NCI-H460 (cell line): ENCODE data around the gene ACAP2. TPM values are rescaled to one million over a fixed set of nuclear protein-coding genes. Genes with fewer than 3 reads are reported as not detected.
"Not testable (repeated sequence)": the region's sequence is repeated elsewhere in the genome, so short reads cannot be mapped to it uniquely, and the experiment has no call there.

ENCODE experiments used
- DNase-seq: peaks from one replicate; pipeline ENCODE4 v3.0.0-alpha.2; 2016; ENCODE audit warnings: low read depth; ENCODE audit errors: extremely low read depth
- total RNA-seq: library from RNA; depleted of rRNA; stranded (reverse); fragments of >200 nt; shearing (Covaris generic); gene quantifications from 2 replicates; pipeline ENCODE4 v1.2.3, GENCODE V29; 2014

ACAP2 gene
- total RNA-seq, 1 experiment from 2014 or later = 36.7 TPM

GRCh38 chr3:195249858-195250464 is 192.9 kb downstream of the ACAP2 start:
- no peak for DNase-seq

DNA sequence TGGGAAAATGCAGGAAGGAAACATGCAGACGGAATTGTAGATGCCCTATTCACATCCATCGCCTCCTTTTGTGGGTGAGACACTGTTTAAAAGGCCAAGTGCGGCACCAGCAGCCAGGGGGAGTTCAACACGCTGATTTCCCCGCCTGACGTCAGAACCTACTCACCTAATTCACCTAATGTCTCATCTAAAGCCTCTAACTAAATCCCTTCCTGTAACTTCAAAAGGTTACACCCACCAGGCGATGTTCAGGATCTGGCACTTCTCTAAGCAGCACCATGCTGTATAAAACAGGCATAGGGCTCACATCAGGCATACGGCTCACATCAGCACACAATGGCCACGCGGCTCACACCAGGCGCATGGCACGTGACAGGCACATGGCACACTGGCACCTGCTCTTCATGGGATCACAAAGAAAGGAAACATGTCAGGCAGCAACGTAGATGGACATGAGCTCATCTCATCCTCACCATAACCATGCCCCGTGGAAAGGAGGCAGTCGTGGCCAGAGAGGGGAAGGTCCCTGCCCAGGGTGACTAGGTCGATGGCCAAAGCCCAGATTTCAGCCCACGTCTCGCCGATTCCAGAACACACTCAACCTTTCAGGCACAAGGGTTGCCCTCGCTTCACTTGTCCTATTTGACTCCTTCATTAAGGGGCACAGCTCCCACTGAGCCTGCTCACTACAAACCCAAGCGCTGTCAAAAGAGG is 193.6 kb downstream of the ACAP2 start:
- no peak for DNase-seq

DNA sequence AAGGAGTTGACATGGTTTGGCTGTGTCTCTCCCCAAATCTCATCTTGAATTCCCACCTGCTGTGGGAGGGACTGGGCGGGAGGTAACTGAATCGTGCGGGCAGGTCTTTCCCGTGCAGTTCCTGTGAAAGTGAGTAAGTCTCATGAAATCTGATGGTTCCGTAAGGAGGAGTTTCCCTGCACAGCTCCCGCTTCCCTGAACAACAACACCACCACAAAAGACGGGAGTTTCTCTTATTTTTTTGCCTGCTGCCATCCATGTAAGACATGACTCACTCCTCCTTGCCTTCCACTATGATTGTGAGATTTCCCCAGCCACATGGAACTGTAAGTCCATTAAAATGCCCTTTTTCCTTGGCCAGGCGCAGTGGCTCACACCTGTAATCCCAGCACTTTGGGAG is 194.5 kb downstream of the ACAP2 start:
- DNase-seq = no peak

DNA sequence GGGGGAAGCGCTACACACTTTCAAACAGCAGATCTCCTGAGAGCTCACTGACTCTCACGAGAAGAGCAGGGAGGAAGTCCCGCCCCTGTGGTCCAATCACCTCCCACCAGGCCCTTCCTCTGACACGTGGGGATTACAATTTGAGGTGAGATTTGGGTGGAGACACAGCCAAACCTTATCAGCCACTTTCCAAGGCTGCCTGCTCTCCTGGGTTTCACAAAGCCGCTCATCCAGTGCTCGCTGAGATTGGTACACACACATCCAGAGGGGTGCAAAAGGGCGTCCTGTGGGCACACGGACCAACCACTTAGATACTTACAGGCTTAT is 195.0 kb downstream of the ACAP2 start:
- DNase-seq = no peak

- DNase-seq = no peak
These were observed 195.5 kb downstream of the ACAP2 start for GRCh38 chr3:195247086-195247862.

DNA sequence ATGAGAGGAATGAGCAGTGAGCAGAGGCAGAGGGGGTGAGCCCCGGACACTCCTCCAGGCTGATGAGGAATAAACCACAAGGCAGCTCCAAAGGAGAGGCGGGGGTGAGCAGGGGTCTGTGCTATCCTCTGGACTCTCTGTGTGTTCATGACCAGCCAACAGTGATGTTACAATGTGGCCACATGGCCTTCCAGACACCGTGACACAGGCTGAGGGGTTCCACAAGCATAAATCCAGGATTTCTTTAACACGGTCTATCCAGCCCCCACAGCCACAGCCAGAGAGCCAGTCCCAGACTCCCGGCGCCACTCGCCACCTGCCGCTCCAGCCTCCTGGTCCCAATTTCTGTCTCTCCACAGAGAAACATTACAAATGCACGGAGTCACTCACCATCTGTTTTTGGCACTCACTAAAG is 196.2 kb downstream of the ACAP2 start:
- no peak for DNase-seq

GRCh38 chr3:195245531-195245951 is 197.3 kb downstream of the ACAP2 start:
- DNase-seq = no peak

DNA sequence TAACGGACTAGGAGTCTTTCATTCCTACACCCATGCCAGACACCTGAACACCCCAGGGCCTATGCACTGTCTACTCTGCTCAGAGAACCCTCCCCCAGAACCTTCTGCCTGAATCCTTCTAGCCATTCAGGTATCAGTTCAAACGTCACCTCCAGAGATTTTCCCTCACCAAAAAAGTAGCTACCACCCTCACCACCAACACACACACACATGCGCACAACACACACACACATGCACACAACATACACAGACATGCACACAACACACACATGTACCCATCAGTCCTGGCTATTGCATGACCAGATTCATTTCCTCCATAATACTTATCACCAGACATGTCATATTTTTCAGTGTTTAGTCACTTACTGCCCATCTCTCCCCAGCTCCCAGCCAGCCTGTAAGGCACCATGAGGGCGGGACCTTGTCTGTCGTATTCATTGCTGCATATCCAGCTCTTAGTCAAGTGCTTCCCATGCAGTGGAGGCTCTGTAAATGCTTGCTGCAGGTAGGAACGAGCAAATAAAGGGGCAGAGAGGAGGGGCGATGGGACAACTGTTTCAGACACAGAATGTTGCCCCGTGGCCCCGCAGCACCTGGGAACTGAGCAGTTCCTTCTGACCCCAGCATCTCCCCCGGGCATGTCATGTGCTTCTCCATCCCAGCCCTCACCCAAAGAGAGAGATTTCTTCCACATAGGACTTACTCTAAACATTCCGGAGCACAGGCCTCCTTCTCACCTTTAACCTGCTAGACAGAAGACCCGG is 201.0 kb downstream of the ACAP2 start:
- DNase-seq = no peak

DNA sequence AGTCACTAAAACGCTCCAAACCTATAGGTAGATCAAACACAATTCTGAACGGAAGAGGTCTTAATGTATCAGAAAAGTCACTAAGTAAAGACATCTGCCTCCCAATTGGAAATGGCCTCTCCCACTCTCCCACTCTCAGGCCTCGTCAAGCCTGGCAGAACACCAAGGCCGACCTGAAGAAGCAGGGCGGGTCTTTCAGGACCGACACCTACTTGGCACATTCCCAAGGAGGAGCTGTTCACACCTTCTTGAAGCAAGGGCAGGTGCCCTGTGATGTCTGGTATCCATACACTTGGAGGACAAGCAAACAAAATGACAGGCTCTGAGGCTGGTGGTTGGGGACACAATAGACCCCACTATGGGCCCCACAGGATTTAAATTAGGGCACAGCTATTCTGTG is 201.9 kb downstream of the ACAP2 start:
- DNase-seq = no peak

GRCh38 chr3:195240171-195240701 is 202.6 kb downstream of the ACAP2 start:
- no peak for DNase-seq

GRCh38 chr3:195239121-195239520 is 203.7 kb downstream of the ACAP2 start:
- DNase-seq = no peak

- DNase-seq = no peak
These were observed 204.2 kb downstream of the ACAP2 start for GRCh38 chr3:195238586-195239118.

- DNase-seq = no peak
These were observed 204.7 kb downstream of the ACAP2 start for GRCh38 chr3:195238081-195238571.

GRCh38 chr3:195236801-195237570 is 205.8 kb downstream of the ACAP2 start:
- DNase-seq = no peak

- DNase-seq = no peak
These were observed 206.6 kb downstream of the ACAP2 start for GRCh38 chr3:195236076-195236798.

DNA sequence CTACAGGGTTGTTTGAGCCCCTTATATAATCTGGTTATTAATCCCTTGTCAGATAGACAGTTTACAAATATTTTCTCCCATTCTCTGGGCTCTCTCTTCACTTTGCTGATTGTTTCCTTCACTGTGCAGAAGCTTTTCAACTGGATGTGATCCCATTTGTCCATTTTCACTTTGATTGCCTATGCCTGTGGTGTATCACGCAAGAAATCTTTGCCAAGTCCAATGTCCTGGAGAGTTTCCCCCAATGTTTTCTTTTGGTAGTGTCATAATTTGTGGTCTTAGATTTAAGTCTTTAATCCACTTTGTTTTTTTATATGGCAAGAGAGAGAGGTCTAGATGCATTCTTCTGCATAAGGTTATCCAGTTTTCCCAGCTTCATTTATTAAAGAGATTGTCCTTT is 212.6 kb downstream of the ACAP2 start:
- no peak for DNase-seq

DNA sequence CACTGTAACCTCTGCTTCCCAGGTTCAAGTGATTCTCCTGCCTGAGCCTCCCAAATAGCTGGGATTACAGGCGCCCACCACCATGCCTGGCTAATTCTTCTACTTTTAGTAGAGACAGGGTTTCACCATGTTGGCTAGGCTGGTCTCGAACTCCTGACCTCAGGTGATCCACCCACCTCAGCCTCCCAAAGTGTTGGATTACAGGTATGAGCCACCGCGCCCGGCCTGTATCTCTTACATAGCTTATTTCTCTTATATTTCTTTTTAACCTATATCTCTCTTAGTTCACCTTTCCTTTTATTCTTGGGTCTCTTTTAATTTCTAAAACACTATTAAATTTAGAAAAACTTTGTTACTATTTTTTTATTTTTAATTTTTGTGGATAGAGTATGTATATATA is 213.9 kb downstream of the ACAP2 start:
- DNase-seq = not testable (repeated sequence)

DNA sequence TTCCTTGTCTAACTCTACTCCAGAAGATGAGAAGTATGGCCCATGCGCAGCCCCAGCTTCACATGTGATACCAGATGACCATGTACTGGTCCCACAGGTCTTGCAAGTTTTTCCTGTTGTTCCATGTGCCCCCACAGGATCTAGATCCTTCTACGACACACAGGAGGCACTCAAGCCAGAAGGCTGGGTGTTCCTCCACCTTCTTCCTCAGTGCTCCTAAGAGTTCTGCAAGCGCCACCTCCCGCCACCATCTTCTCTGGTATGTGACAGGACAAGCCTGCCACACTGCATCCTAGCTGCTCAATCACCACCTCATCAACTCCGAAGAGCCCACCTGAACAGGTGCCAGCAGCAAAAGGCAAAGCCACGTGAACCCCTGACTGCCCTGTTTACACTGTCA is 214.9 kb downstream of the ACAP2 start:
- DNase-seq = no peak

- no peak for DNase-seq
These were observed 215.8 kb downstream of the ACAP2 start for GRCh38 chr3:195226900-195227447.
